GM19372 (cell line): ENCODE data around the gene ABTB2.

Experiments
- ATAC-seq: cut with Tn5 transposase; IDR thresholded peaks from one replicate; pipeline ENCODE4 v1.9.1; 2021; ENCODE audit warnings: mild to moderate bottlenecking, low read depth, moderate library complexity; ENCODE audit not compliant: unreplicated experiment

ABTB2 gene

GRCh38 chr11:34160791-34161190 lies 197.0 kb downstream of the ABTB2 start:
- no peak for ATAC-seq

- no peak for ATAC-seq
Measured at GRCh38 chr11:34160049-34160721, 197.6 kb downstream of the ABTB2 start.

- no peak for ATAC-seq
Measured at GRCh38 chr11:34158661-34159060, 199.1 kb downstream of the ABTB2 start.

- no peak for ATAC-seq
Measured at GRCh38 chr11:34157163-34157562, 200.6 kb downstream of the ABTB2 start.

GRCh38 chr11:34155757-34156062 lies 202.1 kb downstream of the ABTB2 start:
- no peak for ATAC-seq

GRCh38 chr11:34155057-34155756 lies 202.6 kb downstream of the ABTB2 start:
- no peak for ATAC-seq

- no peak for ATAC-seq
Measured at GRCh38 chr11:34154059-34154875, 203.5 kb downstream of the ABTB2 start.

- ATAC-seq: no peak
Measured at GRCh38 chr11:34151916-34152845, 205.6 kb downstream of the ABTB2 start.

- ATAC-seq: no peak
Measured at GRCh38 chr11:34151166-34151565, 206.6 kb downstream of the ABTB2 start.

GRCh38 chr11:34150494-34151151 lies 207.2 kb downstream of the ABTB2 start:
- no peak for ATAC-seq

GRCh38 chr11:34149786-34150185 lies 208.0 kb downstream of the ABTB2 start:
- ATAC-seq: no peak

- ATAC-seq: no peak
Measured at GRCh38 chr11:34149274-34149673, 208.5 kb downstream of the ABTB2 start.

- no peak for ATAC-seq
Measured at GRCh38 chr11:34148504-34149165, 209.2 kb downstream of the ABTB2 start.

- ATAC-seq: no peak
Measured at GRCh38 chr11:34147581-34147980, 210.2 kb downstream of the ABTB2 start.

- ATAC-seq: no peak
Measured at GRCh38 chr11:34146866-34147265, 210.9 kb downstream of the ABTB2 start.

- no peak for ATAC-seq
Measured at GRCh38 chr11:34146411-34146810, 211.4 kb downstream of the ABTB2 start.

- no peak for ATAC-seq
Measured at GRCh38 chr11:34145847-34146381, 211.9 kb downstream of the ABTB2 start.

GRCh38 chr11:34145073-34145472 lies 212.7 kb downstream of the ABTB2 start:
- ATAC-seq: no peak

GRCh38 chr11:34143048-34143447 lies 214.8 kb downstream of the ABTB2 start:
- ATAC-seq: no peak
